HepG2 (cell line): ENCODE results near the gene HOXD9. TPM values are rescaled to one million over a fixed set of nuclear protein-coding genes. Genes with fewer than 3 reads are reported as not detected.

ENCODE experiments used
- GATAD1 ChIP-seq: IDR thresholded peaks from 2 replicates; pipeline ENCODE4 v1.6.1; 2016; ENCODE audit warnings: missing genetic modification reagents, missing compliant biosample characterization
- HMGA1 ChIP-seq: sonication (generic); formaldehyde crosslinking; conservative IDR thresholded peaks from 2 replicates; pipeline ENCODE4 v1.4.0; 2020; ENCODE audit warnings: missing genetic modification reagents
- RXRB ChIP-seq: IDR thresholded peaks from 2 replicates; pipeline ENCODE4 v1.6.1; 2016; ENCODE audit warnings: borderline replicate concordance, missing genetic modification reagents, missing compliant biosample characterization
- SMC3 ChIP-seq: IDR thresholded peaks from 2 replicates; pipeline ENCODE4 v1.6.1; 2011; ENCODE audit warnings: low read length, improper control_type of control experiment
- SOX13 ChIP-seq, 3 experiments: fragments of 450-650 bp in 1 of 3; sonication (generic) in 1 of 3; formaldehyde crosslinking in 1 of 3; IDR thresholded peaks in 2 of 3; conservative IDR thresholded peaks in 1 of 3; 2 replicates each; pipeline versions ENCODE4 v1.5.0 to v1.6.1; 2016 to 2020; ENCODE audit warnings: antibody characterized with exemption in 1 of 3, mild to moderate bottlenecking in 1 of 3, missing compliant biosample characterization in 1 of 3, missing genetic modification reagents in 1 of 3, moderate library complexity in 1 of 3
- TBX2 ChIP-seq: sonication (generic); formaldehyde crosslinking; IDR thresholded peaks from 2 replicates; pipeline ENCODE4 v1.5.0; 2020; ENCODE audit warnings: missing genetic modification reagents, mild to moderate bottlenecking, borderline replicate concordance
- ZBTB7B ChIP-seq: sonication (generic); formaldehyde crosslinking; IDR thresholded peaks from 2 replicates; pipeline ENCODE4 v1.4.0; 2020; ENCODE audit warnings: missing genetic modification reagents
- ZMYM4 ChIP-seq: sonication (generic); formaldehyde crosslinking; IDR thresholded peaks from 2 replicates; pipeline ENCODE4 v1.8.1; 2023; ENCODE audit warnings: mild to moderate bottlenecking, missing genetic modification reagents
- ZNF138 ChIP-seq: sonication (generic); formaldehyde crosslinking; IDR thresholded peaks from 2 replicates; pipeline ENCODE4 v1.5.0; 2020; ENCODE audit warnings: mild to moderate bottlenecking, low read depth, missing genetic modification reagents
- polyA plus RNA-seq, 8 experiments: library from polyadenylated mRNA; depleted of rRNA in 3 of 8; stranded (reverse) in 7 of 8; unstranded in 1 of 8; fragments of >200 nt; fragmentation: Illumina TruSeq in 4 of 8; extraction: Trizol in 4 of 8; gene quantifications; 2 replicates each; pipeline versions ENCODE4 v1.2.1 to v1.2.3, GENCODE V29; 2011 to 2016; ENCODE audit warnings: low read depth in 4 of 8, missing spikeins in 1 of 8, mixed read lengths in 1 of 8; ENCODE audit not compliant: insufficient read depth in 1 of 8
- total RNA-seq, 5 experiments: library from RNA; depleted of rRNA; stranded (reverse); fragments of >200 nt; fragmentation: Illumina TruSeq; extraction: Trizol; gene quantifications; 2 replicates each; pipeline ENCODE4 v1.2.3, GENCODE V29; 2016; ENCODE audit warnings: low read depth in 1 of 5
- TF ChIP-seq, protein P1 (sequence below): sonication (generic); formaldehyde crosslinking; IDR thresholded peaks from 2 replicates; pipeline ENCODE4 v1.4.0; 2020; ENCODE audit warnings: missing genetic modification reagents
- TF ChIP-seq, protein P2 (sequence below): sonication (generic); formaldehyde crosslinking; IDR thresholded peaks from 2 replicates; pipeline ENCODE4 v1.4.0; 2020; ENCODE audit warnings: missing genetic modification reagents, borderline replicate concordance
- TF ChIP-seq, protein P3 (sequence below): sonication (generic); formaldehyde crosslinking; IDR thresholded peaks from 2 replicates; pipeline ENCODE4 v1.5.1; 2020; ENCODE audit warnings: missing genetic modification reagents, mild to moderate bottlenecking, borderline replicate concordance
- TF ChIP-seq, protein P4 (sequence below): sonication (generic); formaldehyde crosslinking; IDR thresholded peaks from 2 replicates; pipeline ENCODE4 v1.4.0; 2020; ENCODE audit warnings: missing genetic modification reagents, borderline replicate concordance
- TF ChIP-seq, protein P5 (sequence below): sonication (generic); formaldehyde crosslinking; IDR thresholded peaks from 2 replicates; pipeline ENCODE4 v1.5.0; 2020; ENCODE audit warnings: missing genetic modification reagents
- TF ChIP-seq, protein P6 (sequence below): IDR thresholded peaks from 2 replicates; pipeline ENCODE4 v1.6.1; 2018; ENCODE audit warnings: missing genetic modification reagents

HOXD9 gene
- total and polyA plus RNA-seq, 2 of the 13 experiments (the other 11 are each of a cell fraction or from before 2014, with no cell fraction given) = not detected

DNA sequence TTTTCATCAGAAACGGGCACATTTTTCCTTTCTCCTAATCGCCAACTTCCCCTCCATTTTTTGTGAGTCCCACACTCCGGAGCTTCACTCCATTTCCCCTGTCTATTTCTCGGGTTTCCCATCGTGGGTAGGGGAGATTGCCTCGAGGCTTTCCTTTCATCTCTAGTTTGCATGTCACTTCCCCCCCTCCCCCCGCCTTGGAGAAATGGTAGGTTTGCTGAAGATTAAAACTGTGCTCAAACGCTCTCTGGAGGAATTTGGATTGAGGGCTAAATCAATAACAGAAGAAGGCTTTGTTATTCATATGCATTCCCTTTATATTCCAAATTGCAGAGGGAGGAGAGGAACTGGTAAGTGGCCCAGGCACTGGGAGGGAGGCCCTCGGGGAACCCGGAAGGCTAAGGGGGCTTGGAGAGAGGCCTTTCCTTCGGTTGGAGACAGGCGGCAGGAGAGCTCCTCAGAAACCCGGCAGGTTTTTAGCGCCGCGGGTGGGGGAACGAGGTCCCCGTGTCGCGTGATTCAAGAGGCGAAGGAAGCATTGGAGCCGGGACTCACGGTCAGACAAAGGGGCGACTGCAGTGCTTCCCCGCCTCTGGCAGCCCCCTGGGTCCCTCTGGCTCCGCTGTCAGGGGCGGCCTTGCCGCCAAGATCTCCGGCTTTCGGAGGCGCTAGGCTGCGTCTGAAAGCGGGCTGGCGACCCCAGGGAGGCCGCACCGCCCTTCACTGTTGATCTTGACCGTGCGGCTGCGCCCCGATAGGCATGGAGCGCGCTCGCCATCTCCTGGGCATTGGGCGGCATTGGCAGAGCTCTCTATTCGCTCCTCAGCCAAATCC lies 25.3 kb upstream of the HOXD9 start (continued):
- TF ChIP-seq GATAD1 (CRISPR knock-in tag) (peak; percentile 58), RXRB (CRISPR knock-in tag) (peak; percentile 41; the same call in 1 of the 2 replicates), ZNF138 (CRISPR knock-in tag) (peak; percentile 69; the same call in 1 of the 2 replicates), TBX2 (CRISPR knock-in tag) (peak; percentile 52; the same call in 1 of the 2 replicates), ZMYM4 (CRISPR knock-in tag) (peak; percentile 35; the same call in 1 of the 2 replicates), ZBTB7B (CRISPR knock-in tag) (peak; percentile 78; the same call in 1 of the 2 replicates), HMGA1 (CRISPR knock-in tag) (no peak), SOX13 (IDR thresholded peaks at IDR 0.05) (no peak), SOX13 (CRISPR knock-in tag; conservative IDR thresholded peaks at IDR 0.05 in 1 of 2, IDR thresholded peaks at IDR 0.05 in 1 of 2) (peak in 1 of 2 experiments; percentile 37; a peak in 1 of 4 replicates), SMC3 (peak; percentile 67)
- TF ChIP-seq, protein P1, sequence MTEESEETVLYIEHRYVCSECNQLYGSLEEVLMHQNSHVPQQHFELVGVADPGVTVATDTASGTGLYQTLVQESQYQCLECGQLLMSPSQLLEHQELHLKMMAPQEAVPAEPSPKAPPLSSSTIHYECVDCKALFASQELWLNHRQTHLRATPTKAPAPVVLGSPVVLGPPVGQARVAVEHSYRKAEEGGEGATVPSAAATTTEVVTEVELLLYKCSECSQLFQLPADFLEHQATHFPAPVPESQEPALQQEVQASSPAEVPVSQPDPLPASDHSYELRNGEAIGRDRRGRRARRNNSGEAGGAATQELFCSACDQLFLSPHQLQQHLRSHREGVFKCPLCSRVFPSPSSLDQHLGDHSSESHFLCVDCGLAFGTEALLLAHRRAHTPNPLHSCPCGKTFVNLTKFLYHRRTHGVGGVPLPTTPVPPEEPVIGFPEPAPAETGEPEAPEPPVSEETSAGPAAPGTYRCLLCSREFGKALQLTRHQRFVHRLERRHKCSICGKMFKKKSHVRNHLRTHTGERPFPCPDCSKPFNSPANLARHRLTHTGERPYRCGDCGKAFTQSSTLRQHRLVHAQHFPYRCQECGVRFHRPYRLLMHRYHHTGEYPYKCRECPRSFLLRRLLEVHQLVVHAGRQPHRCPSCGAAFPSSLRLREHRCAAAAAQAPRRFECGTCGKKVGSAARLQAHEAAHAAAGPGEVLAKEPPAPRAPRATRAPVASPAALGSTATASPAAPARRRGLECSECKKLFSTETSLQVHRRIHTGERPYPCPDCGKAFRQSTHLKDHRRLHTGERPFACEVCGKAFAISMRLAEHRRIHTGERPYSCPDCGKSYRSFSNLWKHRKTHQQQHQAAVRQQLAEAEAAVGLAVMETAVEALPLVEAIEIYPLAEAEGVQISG (CRISPR knock-in tag) = peak; percentile 58
- TF ChIP-seq, protein P2, sequence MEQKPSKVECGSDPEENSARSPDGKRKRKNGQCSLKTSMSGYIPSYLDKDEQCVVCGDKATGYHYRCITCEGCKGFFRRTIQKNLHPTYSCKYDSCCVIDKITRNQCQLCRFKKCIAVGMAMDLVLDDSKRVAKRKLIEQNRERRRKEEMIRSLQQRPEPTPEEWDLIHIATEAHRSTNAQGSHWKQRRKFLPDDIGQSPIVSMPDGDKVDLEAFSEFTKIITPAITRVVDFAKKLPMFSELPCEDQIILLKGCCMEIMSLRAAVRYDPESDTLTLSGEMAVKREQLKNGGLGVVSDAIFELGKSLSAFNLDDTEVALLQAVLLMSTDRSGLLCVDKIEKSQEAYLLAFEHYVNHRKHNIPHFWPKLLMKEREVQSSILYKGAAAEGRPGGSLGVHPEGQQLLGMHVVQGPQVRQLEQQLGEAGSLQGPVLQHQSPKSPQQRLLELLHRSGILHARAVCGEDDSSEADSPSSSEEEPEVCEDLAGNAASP (CRISPR knock-in tag) = 0 out of 2 replicates have a peak, but pooled peaks have one; percentile 51
- TF ChIP-seq, protein P3, sequence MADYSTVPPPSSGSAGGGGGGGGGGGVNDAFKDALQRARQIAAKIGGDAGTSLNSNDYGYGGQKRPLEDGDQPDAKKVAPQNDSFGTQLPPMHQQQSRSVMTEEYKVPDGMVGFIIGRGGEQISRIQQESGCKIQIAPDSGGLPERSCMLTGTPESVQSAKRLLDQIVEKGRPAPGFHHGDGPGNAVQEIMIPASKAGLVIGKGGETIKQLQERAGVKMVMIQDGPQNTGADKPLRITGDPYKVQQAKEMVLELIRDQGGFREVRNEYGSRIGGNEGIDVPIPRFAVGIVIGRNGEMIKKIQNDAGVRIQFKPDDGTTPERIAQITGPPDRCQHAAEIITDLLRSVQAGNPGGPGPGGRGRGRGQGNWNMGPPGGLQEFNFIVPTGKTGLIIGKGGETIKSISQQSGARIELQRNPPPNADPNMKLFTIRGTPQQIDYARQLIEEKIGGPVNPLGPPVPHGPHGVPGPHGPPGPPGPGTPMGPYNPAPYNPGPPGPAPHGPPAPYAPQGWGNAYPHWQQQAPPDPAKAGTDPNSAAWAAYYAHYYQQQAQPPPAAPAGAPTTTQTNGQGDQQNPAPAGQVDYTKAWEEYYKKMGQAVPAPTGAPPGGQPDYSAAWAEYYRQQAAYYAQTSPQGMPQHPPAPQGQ = peak; percentile 49; the same call in 1 of the 2 replicates
- TF ChIP-seq, protein P4, sequence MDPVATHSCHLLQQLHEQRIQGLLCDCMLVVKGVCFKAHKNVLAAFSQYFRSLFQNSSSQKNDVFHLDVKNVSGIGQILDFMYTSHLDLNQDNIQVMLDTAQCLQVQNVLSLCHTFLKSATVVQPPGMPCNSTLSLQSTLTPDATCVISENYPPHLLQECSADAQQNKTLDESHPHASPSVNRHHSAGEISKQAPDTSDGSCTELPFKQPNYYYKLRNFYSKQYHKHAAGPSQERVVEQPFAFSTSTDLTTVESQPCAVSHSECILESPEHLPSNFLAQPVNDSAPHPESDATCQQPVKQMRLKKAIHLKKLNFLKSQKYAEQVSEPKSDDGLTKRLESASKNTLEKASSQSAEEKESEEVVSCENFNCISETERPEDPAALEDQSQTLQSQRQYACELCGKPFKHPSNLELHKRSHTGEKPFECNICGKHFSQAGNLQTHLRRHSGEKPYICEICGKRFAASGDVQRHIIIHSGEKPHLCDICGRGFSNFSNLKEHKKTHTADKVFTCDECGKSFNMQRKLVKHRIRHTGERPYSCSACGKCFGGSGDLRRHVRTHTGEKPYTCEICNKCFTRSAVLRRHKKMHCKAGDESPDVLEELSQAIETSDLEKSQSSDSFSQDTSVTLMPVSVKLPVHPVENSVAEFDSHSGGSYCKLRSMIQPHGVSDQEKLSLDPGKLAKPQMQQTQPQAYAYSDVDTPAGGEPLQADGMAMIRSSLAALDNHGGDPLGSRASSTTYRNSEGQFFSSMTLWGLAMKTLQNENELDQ = peak; percentile 66; the same call in 1 of the 2 replicates
- TF ChIP-seq, protein P5, sequence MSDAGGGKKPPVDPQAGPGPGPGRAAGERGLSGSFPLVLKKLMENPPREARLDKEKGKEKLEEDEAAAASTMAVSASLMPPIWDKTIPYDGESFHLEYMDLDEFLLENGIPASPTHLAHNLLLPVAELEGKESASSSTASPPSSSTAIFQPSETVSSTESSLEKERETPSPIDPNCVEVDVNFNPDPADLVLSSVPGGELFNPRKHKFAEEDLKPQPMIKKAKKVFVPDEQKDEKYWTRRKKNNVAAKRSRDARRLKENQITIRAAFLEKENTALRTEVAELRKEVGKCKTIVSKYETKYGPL (CRISPR knock-in tag) = no peak
- TF ChIP-seq, protein P6, sequence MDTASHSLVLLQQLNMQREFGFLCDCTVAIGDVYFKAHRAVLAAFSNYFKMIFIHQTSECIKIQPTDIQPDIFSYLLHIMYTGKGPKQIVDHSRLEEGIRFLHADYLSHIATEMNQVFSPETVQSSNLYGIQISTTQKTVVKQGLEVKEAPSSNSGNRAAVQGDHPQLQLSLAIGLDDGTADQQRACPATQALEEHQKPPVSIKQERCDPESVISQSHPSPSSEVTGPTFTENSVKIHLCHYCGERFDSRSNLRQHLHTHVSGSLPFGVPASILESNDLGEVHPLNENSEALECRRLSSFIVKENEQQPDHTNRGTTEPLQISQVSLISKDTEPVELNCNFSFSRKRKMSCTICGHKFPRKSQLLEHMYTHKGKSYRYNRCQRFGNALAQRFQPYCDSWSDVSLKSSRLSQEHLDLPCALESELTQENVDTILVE = peak; percentile 40; the same call in 1 of the 2 replicates
